Fibroblast of lung (primary cell): ENCODE measurements around the gene EPHB6. TPM values are rescaled to one million over a fixed set of nuclear protein-coding genes. Genes with fewer than 3 reads are reported as not detected.

Experiments used
- DNase-seq, 2 donors: peaks; one replicate each; pipeline versions ENCODE4 v3.0.0 to v3.0.0-alpha.2; 2010; ENCODE audit warnings: low read depth in 2 of 2
- H2AFZ ChIP-seq: 2 replicates; pipeline ENCODE4 v1.5.1; 2012; ENCODE audit warnings: low read length, control low read depth, inconsistent platforms
- H3K27ac ChIP-seq: 2 replicates; pipeline ENCODE4 v1.5.1; 2011; ENCODE audit warnings: low read length, control low read depth; ENCODE audit not compliant: insufficient read depth
- H3K27me3 ChIP-seq: 2 replicates; pipeline ENCODE4 v1.5.1; 2011; ENCODE audit warnings: mild to moderate bottlenecking, low read length; ENCODE audit not compliant: control insufficient read depth, insufficient read depth
- H3K36me3 ChIP-seq: 2 replicates; pipeline ENCODE4 v1.5.1; 2011; ENCODE audit warnings: low read length; ENCODE audit not compliant: control insufficient read depth, insufficient read depth
- H3K4me1 ChIP-seq: 2 replicates; pipeline ENCODE4 v1.5.1; 2011; ENCODE audit warnings: low read length; ENCODE audit not compliant: control insufficient read depth, insufficient read depth; ENCODE audit errors: extremely low read depth
- H3K4me2 ChIP-seq: 2 replicates; pipeline ENCODE4 v1.5.1; 2011; ENCODE audit warnings: low read length, control low read depth; ENCODE audit not compliant: insufficient read depth; ENCODE audit errors: extremely low read depth
- H3K4me3 ChIP-seq, 4 experiments: fragments of 200-600 bp in 1 of 4; sonication (generic) in 1 of 4; replicated peaks in 1 of 4; 2 replicates each; pipeline ENCODE4 v1.5.1; 2011 to 2016; ENCODE audit warnings: low read length in 4 of 4, low read depth in 3 of 4, mild to moderate bottlenecking in 3 of 4, control low read depth in 2 of 4, inconsistent platforms in 1 of 4, mixed read lengths in 1 of 4; ENCODE audit not compliant: insufficient read depth in 1 of 4; ENCODE audit errors: control extremely low read depth in 1 of 4
- H3K79me2 ChIP-seq: 2 replicates; pipeline ENCODE4 v1.5.1; 2012; ENCODE audit warnings: mild to moderate bottlenecking, low read length, inconsistent platforms; ENCODE audit not compliant: control insufficient read depth, insufficient read depth
- H3K9ac ChIP-seq: 2 replicates; pipeline ENCODE4 v1.5.1; 2011; ENCODE audit warnings: mild to moderate bottlenecking, low read length, control low read depth; ENCODE audit not compliant: insufficient read depth
- H3K9me3 ChIP-seq: 2 replicates; pipeline ENCODE4 v1.5.1; 2012; ENCODE audit warnings: low read depth, low read length; ENCODE audit not compliant: control insufficient read depth, insufficient read depth
- H4K20me1 ChIP-seq: 2 replicates; pipeline ENCODE4 v1.5.1; 2011; ENCODE audit warnings: low read length; ENCODE audit not compliant: control insufficient read depth, insufficient read depth; ENCODE audit errors: extremely low read depth
- EZH2 ChIP-seq: IDR thresholded peaks from 2 replicates; pipeline ENCODE4 v1.5.1; 2012; ENCODE audit warnings: low read length, control low read depth, mild to moderate bottlenecking; ENCODE audit errors: missing control alignments
- polyA minus RNA-seq: library from RNA; depleted of rRNA, polyadenylated mRNA; stranded (reverse); fragments of >200 nt; gene quantifications from 2 replicates; pipeline ENCODE4 v1.2.3, GENCODE V29; 2011; ENCODE audit warnings: low replicate concordance
- polyA plus RNA-seq, 2 donors: library from polyadenylated mRNA; depleted of rRNA in 1 of 2; stranded (reverse) in 1 of 2; unstranded in 1 of 2; fragments of >200 nt; gene quantifications; 2 replicates each; pipeline ENCODE4 v1.2.1, GENCODE V29; 2011 to 2012; ENCODE audit warnings: missing spikeins in 1 of 2
- total RNA-seq: library from RNA; depleted of rRNA; stranded (reverse); fragments of >200 nt; gene quantifications from 2 replicates; pipeline ENCODE4 v1.2.1, GENCODE V29; 2014
- TF ChIP-seq, protein P1 (sequence below), 2 donors: IDR thresholded peaks in 1 of 2; conservative IDR thresholded peaks in 1 of 2; 1 replicate in 1 of 2; 2 replicates in 1 of 2; pipeline ENCODE4 v1.5.1; 2011 to 2012; ENCODE audit warnings: low read length in 2 of 2, control low read depth in 1 of 2, inconsistent platforms in 1 of 2, low read depth in 1 of 2, mild to moderate bottlenecking in 1 of 2

EPHB6 gene, protein sequence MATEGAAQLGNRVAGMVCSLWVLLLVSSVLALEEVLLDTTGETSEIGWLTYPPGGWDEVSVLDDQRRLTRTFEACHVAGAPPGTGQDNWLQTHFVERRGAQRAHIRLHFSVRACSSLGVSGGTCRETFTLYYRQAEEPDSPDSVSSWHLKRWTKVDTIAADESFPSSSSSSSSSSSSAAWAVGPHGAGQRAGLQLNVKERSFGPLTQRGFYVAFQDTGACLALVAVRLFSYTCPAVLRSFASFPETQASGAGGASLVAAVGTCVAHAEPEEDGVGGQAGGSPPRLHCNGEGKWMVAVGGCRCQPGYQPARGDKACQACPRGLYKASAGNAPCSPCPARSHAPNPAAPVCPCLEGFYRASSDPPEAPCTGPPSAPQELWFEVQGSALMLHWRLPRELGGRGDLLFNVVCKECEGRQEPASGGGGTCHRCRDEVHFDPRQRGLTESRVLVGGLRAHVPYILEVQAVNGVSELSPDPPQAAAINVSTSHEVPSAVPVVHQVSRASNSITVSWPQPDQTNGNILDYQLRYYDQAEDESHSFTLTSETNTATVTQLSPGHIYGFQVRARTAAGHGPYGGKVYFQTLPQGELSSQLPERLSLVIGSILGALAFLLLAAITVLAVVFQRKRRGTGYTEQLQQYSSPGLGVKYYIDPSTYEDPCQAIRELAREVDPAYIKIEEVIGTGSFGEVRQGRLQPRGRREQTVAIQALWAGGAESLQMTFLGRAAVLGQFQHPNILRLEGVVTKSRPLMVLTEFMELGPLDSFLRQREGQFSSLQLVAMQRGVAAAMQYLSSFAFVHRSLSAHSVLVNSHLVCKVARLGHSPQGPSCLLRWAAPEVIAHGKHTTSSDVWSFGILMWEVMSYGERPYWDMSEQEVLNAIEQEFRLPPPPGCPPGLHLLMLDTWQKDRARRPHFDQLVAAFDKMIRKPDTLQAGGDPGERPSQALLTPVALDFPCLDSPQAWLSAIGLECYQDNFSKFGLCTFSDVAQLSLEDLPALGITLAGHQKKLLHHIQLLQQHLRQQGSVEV
- total RNA-seq (4.3 and 6.7 TPM in 2 replicates), polyA plus RNA-seq (1.1 and 2.9 TPM in 2 replicates), polyA minus RNA-seq (9.9 and 13.2 TPM in 2 replicates)
- 1.5 and 4.9 TPM in 2 replicates for polyA plus RNA-seq (2012)

DNA sequence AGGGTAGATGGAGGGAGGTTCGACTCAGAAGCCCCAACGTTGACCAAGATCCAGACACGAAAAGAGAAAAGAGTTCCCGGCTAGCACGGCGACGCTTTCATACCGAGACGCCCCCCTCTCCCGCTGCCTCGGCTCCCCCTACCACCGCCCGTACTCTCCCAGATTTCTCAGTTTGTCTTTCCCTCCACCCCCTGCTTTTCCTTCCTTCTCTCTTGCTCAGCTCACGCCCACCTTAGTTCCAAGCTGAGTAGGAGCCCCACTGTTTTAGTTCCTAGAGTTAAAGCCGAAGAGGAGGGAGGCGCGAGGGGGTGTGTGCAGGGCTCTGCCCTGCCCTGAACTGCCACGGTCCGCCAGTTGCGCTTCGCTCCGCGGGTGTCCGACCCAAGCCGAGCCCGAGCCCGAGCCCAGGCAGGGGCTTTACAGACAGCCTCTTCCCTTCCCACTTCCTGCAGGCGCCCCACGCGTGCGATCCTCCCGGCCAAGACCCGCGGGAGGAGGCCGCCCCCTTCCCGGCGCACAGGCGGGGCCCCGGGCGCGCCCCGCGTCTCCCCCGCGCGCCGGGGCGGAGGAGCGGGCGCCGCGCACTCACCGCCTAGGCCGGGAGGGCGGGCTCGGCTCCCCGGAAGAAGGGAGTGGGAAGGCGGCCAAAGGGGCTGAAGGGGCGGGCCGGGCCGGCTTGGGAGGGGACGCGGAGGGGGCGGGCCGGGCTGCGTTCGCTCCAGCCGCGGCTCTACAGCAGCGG, at the start of gene EPHB6:
EPHB6 (plus strand) TSS at position 705 of the 742 bp plus-strand sequence. CDS start 8,152 bp downstream, outside the sequence.
- no peak within 1 kb of the TSS for H3K9ac ChIP-seq
- DNase-seq = peak; percentile 51 to 65

DNA sequence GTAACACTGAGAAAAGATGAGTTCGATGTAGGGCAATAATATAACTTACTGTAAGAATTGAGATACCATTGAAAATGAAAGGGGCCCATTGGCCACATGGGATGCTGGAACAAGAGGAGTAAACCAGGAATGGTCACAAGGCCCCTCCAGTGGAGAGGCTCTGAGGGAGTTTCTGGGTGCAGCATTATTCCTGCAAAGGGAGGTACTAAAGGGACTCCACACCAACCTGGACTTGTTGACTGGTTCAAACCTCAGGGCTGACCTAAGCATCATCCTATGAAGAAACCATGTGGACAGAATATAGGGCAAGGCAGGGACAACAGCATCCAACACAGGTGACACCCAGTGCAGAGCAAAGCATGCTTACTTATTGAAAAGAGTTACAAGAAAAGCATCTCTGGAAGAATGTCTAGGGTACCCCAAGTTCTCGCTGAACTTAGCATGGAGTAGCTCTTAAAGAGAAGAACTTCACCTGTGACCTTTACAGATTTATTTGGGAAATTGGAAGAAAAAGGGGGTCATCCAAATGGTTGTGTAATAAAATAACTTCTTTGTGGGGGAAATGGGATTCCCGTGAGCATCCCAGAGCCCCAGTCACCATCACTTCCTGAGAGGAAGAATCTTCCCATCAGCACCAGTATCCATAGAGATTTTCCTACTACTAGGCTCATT, 49.4 kb upstream of the EPHB6 start:
- H2AFZ ChIP-seq = no peak overlapping the region
- H3K36me3 ChIP-seq = no peaks in the 10 kb centered on the region
- H3K9me3 ChIP-seq = no peaks in the 10 kb centered on the region
- H3K27ac ChIP-seq = no peak overlapping the region
- no peak for DNase-seq
- no peaks in the 10 kb centered on the region for H3K27me3 ChIP-seq
- no peak overlapping the region for H3K4me2 ChIP-seq
- H3K4me1 ChIP-seq = no peaks in the 10 kb centered on the region
- no peaks in the 10 kb centered on the region for H3K79me2 ChIP-seq
- no peak overlapping the region for H3K4me3 ChIP-seq
- H3K9ac ChIP-seq = no peak overlapping the region
- TF ChIP-seq, protein P1, sequence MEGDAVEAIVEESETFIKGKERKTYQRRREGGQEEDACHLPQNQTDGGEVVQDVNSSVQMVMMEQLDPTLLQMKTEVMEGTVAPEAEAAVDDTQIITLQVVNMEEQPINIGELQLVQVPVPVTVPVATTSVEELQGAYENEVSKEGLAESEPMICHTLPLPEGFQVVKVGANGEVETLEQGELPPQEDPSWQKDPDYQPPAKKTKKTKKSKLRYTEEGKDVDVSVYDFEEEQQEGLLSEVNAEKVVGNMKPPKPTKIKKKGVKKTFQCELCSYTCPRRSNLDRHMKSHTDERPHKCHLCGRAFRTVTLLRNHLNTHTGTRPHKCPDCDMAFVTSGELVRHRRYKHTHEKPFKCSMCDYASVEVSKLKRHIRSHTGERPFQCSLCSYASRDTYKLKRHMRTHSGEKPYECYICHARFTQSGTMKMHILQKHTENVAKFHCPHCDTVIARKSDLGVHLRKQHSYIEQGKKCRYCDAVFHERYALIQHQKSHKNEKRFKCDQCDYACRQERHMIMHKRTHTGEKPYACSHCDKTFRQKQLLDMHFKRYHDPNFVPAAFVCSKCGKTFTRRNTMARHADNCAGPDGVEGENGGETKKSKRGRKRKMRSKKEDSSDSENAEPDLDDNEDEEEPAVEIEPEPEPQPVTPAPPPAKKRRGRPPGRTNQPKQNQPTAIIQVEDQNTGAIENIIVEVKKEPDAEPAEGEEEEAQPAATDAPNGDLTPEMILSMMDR (conservative IDR thresholded peaks at IDR 0.05 in 1 of 2, IDR thresholded peaks at IDR 0.05 in 1 of 2; ENCODE audit: low read depth in 1 of 2, low read length in 2 of 2) = no peak
- no peak for TF ChIP-seq EZH2
- no peaks in the 10 kb centered on the region for H4K20me1 ChIP-seq

More for the DNA sequence above, at the start of gene EPHB6:
- TF ChIP-seq EZH2 = peak; percentile 50
- TF ChIP-seq, protein P1 (conservative IDR thresholded peaks at IDR 0.05 in 1 of 2, IDR thresholded peaks at IDR 0.05 in 1 of 2; ENCODE audit: low read depth in 1 of 2, low read length in 2 of 2) = no peak
- Histone ChIP-seq H4K20me1 (no peaks in the 10 kb centered on the region), H2AFZ (peak within 1 kb of the TSS; percentile 88), H3K4me1 (no peaks in the 10 kb centered on the region), H3K9me3 (no peaks in the 10 kb centered on the region), H3K4me2 (peak within 1 kb of the TSS; percentile 94), H3K4me3 (peak within 1 kb of the TSS; percentile 56 to 73 (median 65)), H3K79me2 (no peaks in the 10 kb centered on the region), H3K27me3 (peaks cover 2% of the 10 kb centered on the region), H3K36me3 (no peaks in the 10 kb centered on the region), H3K27ac (no peak within 1 kb of the TSS)
